Measurements from ENCODE around the gene ANTXR2.

DNA sequence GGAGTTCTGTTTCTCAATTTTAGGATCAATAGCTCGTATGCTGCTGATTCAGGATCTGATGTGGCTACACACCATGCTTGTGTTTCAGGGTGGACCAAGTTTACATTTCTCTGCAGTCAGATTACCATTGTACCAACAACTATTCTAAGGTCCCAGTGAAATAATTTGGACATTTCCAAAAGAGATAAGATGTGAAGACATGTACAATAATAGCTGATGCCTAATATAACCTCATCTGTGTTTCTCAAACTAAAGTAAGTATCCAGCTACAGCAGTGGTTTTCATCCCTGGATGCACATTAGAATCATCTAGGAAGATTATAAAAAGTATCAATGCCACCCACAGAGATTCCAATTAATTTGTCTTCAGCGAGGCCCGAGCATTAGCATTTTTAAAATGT is 209.7 kb downstream of the ANTXR2 start:
- TF ChIP-seq, protein P1, sequence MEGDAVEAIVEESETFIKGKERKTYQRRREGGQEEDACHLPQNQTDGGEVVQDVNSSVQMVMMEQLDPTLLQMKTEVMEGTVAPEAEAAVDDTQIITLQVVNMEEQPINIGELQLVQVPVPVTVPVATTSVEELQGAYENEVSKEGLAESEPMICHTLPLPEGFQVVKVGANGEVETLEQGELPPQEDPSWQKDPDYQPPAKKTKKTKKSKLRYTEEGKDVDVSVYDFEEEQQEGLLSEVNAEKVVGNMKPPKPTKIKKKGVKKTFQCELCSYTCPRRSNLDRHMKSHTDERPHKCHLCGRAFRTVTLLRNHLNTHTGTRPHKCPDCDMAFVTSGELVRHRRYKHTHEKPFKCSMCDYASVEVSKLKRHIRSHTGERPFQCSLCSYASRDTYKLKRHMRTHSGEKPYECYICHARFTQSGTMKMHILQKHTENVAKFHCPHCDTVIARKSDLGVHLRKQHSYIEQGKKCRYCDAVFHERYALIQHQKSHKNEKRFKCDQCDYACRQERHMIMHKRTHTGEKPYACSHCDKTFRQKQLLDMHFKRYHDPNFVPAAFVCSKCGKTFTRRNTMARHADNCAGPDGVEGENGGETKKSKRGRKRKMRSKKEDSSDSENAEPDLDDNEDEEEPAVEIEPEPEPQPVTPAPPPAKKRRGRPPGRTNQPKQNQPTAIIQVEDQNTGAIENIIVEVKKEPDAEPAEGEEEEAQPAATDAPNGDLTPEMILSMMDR (conservative IDR thresholded peaks at IDR 0.05; ENCODE audit: low read length) = no peak
- TF ChIP-seq EZH2phosphoT487 (IDR thresholded peaks at IDR 0.05; ENCODE audit: borderline replicate concordance, low read depth, low read length) = no peak
